Measurements from ENCODE around the gene TSPAN15. TPM values are rescaled to one million over a fixed set of nuclear protein-coding genes. Genes with fewer than 3 reads are reported as not detected.

Gene TSPAN15
- total RNA-seq, 4 donors from 2014 or later, result 17.2 to 58.1 (median 24.4) TPM

GRCh38 chr10:69455006-69455763 is 3.9 kb downstream of the TSPAN15 start:
- Histone ChIP-seq H3K27ac (no peak overlapping the region), H3K27me3 (no peaks in the 10 kb centered on the region), H3K9me3 (no peaks in the 10 kb centered on the region), H3K4me3 (no peak overlapping the region), H3K4me1 (no peaks in the 10 kb centered on the region), H3K36me3 (no peaks in the 10 kb centered on the region)
- TF ChIP-seq POLR2A (IDR thresholded peaks at IDR 0.05), result no peak
- no peak for TF ChIP-seq CTCF (IDR thresholded peaks at IDR 0.05)
- intact Hi-C loops (cut with DNase I; ENCODE audit: low total_unique reads), result no loop called here
- DNase-seq, result no peak

- no peak for DNase-seq
- peak overlapping the region; percentile 52 to 71 for H3K27ac ChIP-seq
- no peaks in the 10 kb centered on the region for H3K36me3 ChIP-seq
- no peak overlapping the region for H3K4me3 ChIP-seq
- TF ChIP-seq POLR2A (IDR thresholded peaks at IDR 0.05) (no peak), CTCF (IDR thresholded peaks at IDR 0.05) (no peak)
- H3K4me1 ChIP-seq, result no peaks in the 10 kb centered on the region
- no peaks in the 10 kb centered on the region for H3K27me3 ChIP-seq
- H3K9me3 ChIP-seq, result no peaks in the 10 kb centered on the region
- intact Hi-C loops (cut with DNase I; ENCODE audit: low total_unique reads), result no loop called here
These were observed 5.8 kb downstream of the TSPAN15 start for GRCh38 chr10:69456880-69457693.

DNA sequence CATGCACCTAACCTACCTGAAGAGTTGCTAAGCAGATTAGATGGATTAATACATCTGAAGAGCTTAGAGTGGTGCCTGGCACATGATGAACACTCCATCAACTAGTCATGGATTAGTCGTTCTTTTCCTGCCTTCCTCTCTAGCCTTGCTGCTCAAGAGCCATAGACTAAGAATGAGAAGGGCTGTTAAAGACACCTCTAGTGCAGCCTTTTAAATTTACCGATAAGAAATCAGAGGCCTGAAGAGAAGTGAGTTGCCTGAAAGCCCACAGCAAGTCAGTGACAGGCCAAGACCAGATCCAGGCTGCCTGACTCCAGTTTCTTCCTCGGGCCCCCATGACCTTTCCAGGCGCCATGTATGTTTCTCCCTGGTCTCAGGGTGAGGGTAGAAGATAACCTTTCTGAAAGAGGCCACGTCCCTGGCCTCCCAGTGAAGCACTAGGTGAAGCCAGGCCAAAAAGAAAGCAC is 6.5 kb downstream of the TSPAN15 start:
- Histone ChIP-seq H3K9me3 (no peaks in the 10 kb centered on the region), H3K36me3 (no peaks in the 10 kb centered on the region), H3K27ac (peak overlapping the region; percentile 52 to 71), H3K27me3 (no peaks in the 10 kb centered on the region), H3K4me3 (no peak overlapping the region), H3K4me1 (no peaks in the 10 kb centered on the region)
- TF ChIP-seq POLR2A (IDR thresholded peaks at IDR 0.05) (no peak), CTCF (IDR thresholded peaks at IDR 0.05) (no peak)
- DNase-seq, result no peak
- intact Hi-C loops (cut with DNase I; ENCODE audit: low total_unique reads), result no loop called here

- Histone ChIP-seq H3K27me3 (no peaks in the 10 kb centered on the region), H3K27ac (peak overlapping the region; percentile 52 to 71), H3K36me3 (no peaks in the 10 kb centered on the region), H3K4me3 (no peak overlapping the region), H3K9me3 (no peaks in the 10 kb centered on the region), H3K4me1 (no peaks in the 10 kb centered on the region)
- TF ChIP-seq CTCF (IDR thresholded peaks at IDR 0.05), result no peak
- TF ChIP-seq POLR2A (IDR thresholded peaks at IDR 0.05), result no peak
- intact Hi-C loops (cut with DNase I; ENCODE audit: low total_unique reads), result no loop called here
- DNase-seq, result peak in 1 of 2 donors; percentile 54
These were observed 7.3 kb downstream of the TSPAN15 start for GRCh38 chr10:69458430-69459100.
